Testis (tissue), 3 donors: Measurements from ENCODE around the gene NR1H4. TPM values are rescaled to one million over a fixed set of nuclear protein-coding genes. Genes with fewer than 3 reads are reported as not detected.

Source experiments
- DNase-seq: peaks from one replicate; pipeline ENCODE4 v3.0.0-alpha.2; 2019
- H3K27ac ChIP-seq, 2 donors: fragments of 200-600 bp; sonication (generic); one replicate each; pipeline ENCODE4 v1.5.1; 2019
- H3K27me3 ChIP-seq: fragments of 200-600 bp; sonication (generic); one replicate; pipeline ENCODE4 v1.5.1; 2019
- H3K36me3 ChIP-seq: fragments of 200-600 bp; sonication (generic); one replicate; pipeline ENCODE4 v1.5.1; 2017; ENCODE audit warnings: low read depth; ENCODE audit errors: missing control alignments
- H3K4me1 ChIP-seq: fragments of 200-600 bp; sonication (generic); one replicate; pipeline ENCODE4 v1.5.1; 2019
- H3K4me3 ChIP-seq, 2 donors: fragments of 200-600 bp; sonication (generic); one replicate each; pipeline ENCODE4 v1.5.1; 2017 to 2019
- H3K9me3 ChIP-seq: fragments of 200-600 bp; sonication (generic); one replicate; pipeline ENCODE4 v1.5.1; 2017
- POLR2A ChIP-seq: fragments of 450-650 bp; IDR thresholded peaks from one replicate; pipeline ENCODE4 v1.6.1; 2017; ENCODE audit warnings: antibody characterized with exemption, mild to moderate bottlenecking, moderate library complexity
- WGBS, 2 donors: methylation state at CpG; one replicate each; pipeline ENCODE4 v1.1.5; 2018; 5-methylcytosine and 5-hydroxymethylcytosine counted together
- intact Hi-C: fragments of 100-400 bp; cut with DNase I; formaldehyde crosslinking; loops from one replicate; pipeline ENCODE4 v1.15.1; 2023; ENCODE audit warnings: low total_unique reads
- polyA plus RNA-seq: library from polyadenylated mRNA; stranded (reverse); fragments of 350-450 nt; fragmentation: Illumina TruSeq; extraction: RNeasy Lipid Tissue Mini Kit (QIAGEN cat#74804); gene quantifications from one replicate; pipeline ENCODE4 v1.2.3, GENCODE V29; 2014; ENCODE audit warnings: low read depth, low replicate concordance; ENCODE audit not compliant: insufficient read depth
- total RNA-seq, 2 donors: library from RNA; depleted of rRNA; stranded (reverse); fragments of >200 nt; gene quantifications; one replicate each; pipeline ENCODE4 v1.2.3, GENCODE V29; 2016
- TF ChIP-seq, protein P1 (sequence below), 3 experiments: fragments of 450-650 bp in 2 of 3; fragments of 200-600 bp in 1 of 3; sonication (generic) in 1 of 3; IDR thresholded peaks; one replicate each; pipeline ENCODE4 v1.5.1; 2016 to 2019; ENCODE audit warnings: antibody characterized with exemption in 3 of 3, mild to moderate bottlenecking in 2 of 3, moderate library complexity in 1 of 3

Gene NR1H4
- total and polyA plus RNA-seq, 3 donors from 2014 or later: 0.43 to 1.3 (median 0.66) TPM

DNA sequence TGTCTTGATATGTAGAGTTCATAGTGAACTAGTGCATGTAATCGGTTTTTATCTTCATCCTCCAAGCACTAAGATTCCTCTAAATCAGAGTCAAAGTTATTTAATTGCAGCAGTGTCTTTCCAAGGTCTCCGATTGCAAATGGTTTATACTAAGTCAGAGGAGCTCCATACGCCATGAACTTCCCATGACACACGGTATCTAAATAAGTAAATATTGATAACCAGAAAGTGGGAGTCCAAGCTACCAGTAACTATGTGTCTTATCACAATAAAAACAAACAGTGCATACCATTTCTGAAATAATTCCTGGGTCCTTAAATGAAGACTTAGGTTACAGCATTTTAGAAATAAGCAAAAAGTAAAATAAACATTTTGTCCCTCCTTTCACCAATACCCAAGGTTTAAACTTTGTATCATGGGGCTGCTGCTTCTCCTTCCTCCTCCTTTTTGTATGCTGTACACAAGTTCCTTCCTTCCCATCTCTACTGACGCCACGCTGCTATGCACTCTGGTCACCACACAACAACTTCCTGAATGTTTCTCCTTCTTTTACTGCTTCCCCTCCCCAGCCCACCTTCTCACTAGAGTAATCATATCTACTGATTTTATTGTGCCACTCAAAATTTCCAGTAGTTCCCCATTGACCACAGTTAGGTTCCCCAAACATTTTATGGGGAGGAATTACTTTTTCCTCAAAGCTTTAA, 10.7 kb downstream of the NR1H4 start:
- no peak overlapping the region for H3K27ac ChIP-seq
- 22 to 35% methylated on average over 6 of the region's 6 CpGs for WGBS, 2 donors
- no peak for TF ChIP-seq POLR2A
- TF ChIP-seq, protein P1, sequence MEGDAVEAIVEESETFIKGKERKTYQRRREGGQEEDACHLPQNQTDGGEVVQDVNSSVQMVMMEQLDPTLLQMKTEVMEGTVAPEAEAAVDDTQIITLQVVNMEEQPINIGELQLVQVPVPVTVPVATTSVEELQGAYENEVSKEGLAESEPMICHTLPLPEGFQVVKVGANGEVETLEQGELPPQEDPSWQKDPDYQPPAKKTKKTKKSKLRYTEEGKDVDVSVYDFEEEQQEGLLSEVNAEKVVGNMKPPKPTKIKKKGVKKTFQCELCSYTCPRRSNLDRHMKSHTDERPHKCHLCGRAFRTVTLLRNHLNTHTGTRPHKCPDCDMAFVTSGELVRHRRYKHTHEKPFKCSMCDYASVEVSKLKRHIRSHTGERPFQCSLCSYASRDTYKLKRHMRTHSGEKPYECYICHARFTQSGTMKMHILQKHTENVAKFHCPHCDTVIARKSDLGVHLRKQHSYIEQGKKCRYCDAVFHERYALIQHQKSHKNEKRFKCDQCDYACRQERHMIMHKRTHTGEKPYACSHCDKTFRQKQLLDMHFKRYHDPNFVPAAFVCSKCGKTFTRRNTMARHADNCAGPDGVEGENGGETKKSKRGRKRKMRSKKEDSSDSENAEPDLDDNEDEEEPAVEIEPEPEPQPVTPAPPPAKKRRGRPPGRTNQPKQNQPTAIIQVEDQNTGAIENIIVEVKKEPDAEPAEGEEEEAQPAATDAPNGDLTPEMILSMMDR (IDR thresholded peaks at IDR 0.05): no peak
- H3K9me3 ChIP-seq: no peaks in the 10 kb centered on the region
- H3K36me3 ChIP-seq: no peaks in the 10 kb centered on the region
- intact Hi-C loops: no loop called here
- H3K27me3 ChIP-seq: no peaks in the 10 kb centered on the region
- H3K4me3 ChIP-seq: no peak overlapping the region
- H3K4me1 ChIP-seq: peaks cover 3% of the 10 kb centered on the region
- no peak for DNase-seq

DNA sequence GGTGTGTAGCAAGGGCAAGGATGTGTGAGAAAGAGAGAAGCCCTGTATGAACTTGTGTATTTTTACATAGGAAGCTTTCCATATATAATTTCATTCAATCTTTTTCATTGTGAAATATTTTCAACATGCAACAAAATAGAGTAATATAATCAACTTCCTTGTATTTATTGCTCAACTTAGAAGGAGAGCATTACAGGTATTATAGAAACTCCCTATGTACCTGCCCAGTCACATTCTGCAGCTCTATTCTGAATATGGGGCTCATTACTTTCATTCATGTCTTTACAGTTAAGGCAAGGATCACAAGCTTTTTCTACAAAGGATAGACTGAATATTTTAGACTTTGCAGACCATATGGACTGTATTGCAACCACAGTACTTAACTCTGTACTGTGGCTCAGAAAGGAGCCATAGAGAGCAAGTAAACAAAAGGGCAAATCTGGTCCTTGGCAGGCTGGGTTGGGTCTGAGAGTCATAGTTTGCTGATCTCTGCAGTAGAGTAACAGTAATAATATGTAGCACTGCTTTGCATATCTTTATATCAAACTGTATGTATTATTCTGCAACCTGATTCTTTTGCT, 11.3 kb downstream of the NR1H4 start:
- no peak for DNase-seq
- Histone ChIP-seq H3K4me1 (peaks cover 3% of the 10 kb centered on the region), H3K9me3 (no peaks in the 10 kb centered on the region), H3K36me3 (no peaks in the 10 kb centered on the region), H3K4me3 (no peak overlapping the region), H3K27me3 (no peaks in the 10 kb centered on the region), H3K27ac (no peak overlapping the region)
- intact Hi-C loops: no loop called here
- TF ChIP-seq, protein P1 (IDR thresholded peaks at IDR 0.05): no peak
- no peak for TF ChIP-seq POLR2A

DNA sequence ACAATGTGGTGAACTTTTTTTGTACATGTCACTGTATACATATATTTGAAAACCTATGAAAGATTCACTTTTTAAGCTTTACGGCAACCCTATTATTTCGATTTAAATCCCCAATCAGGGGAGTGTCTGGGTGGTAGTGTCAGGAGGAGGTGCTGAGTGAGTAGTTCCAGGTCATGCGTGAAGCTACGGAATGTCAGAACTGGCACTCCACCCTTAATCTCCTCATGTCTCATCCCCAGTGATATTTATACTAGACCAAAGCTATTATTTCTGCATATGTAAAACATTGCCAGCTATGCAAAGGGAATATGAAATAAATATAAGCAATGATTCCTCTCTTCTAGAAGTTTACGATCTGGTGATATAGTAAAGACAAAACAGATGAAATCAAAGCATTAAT, 12.3 kb downstream of the NR1H4 start:
- no peak for DNase-seq
- no peaks in the 10 kb centered on the region for H3K36me3 ChIP-seq
- no peak overlapping the region for H3K4me3 ChIP-seq
- no peak overlapping the region for H3K27ac ChIP-seq
- H3K4me1 ChIP-seq: peaks cover 3% of the 10 kb centered on the region
- WGBS, 2 donors: 85 to 86% methylated on average over 5 of the region's 5 CpGs
- intact Hi-C loops: no loop called here
- TF ChIP-seq POLR2A: no peak
- H3K9me3 ChIP-seq: no peaks in the 10 kb centered on the region
- no peaks in the 10 kb centered on the region for H3K27me3 ChIP-seq

DNA sequence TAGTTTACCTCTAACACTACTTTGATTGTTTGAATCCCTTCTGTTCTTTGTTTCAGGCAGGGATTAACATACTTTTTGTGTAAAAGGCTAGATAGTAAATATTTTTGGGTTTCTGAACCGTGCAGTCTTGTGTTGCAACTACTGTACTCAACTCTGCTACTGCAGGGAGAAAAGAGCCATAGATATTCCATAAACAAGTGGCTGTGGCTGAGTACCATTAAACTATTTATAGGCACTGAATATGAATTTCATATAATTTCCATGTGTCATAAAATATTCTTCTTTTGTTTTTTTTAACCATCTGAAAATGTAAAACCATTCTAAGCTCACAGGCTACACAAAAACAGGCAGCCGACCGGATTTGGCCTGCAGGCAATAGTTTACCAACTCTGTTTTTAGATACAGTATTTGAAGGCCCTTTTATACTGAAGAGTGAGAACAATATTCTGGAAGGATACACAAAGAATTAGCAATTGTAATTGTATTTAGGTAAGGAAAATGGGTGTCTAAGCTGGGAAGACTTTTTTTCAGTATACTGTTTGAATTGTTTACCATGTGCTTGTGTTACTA, 15.7 kb downstream of the NR1H4 start:
- H3K4me3 ChIP-seq: no peak overlapping the region

DNA sequence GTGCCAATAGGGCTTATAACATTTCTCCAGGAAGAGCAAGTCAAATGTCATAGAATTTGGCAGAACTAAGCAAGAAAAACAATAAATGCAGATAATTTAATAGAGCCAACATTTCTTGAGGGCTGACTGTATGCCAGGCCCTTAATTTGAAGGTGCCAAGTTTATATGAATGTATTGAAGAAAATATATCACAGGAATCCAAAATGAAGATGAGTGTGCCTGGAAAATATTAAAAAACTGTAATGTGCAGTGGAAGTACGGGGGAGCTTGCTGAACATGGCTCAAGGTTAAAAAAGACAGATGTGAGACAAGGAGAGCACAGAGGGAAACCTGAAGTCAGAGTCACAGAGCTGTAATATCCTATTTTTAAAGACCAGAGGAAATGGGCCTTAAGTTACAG, 16.4 kb downstream of the NR1H4 start:
- no peaks in the 10 kb centered on the region for H3K27me3 ChIP-seq
- no peak for DNase-seq
- no peak overlapping the region for H3K27ac ChIP-seq
- H3K4me1 ChIP-seq: no peaks in the 10 kb centered on the region
- H3K9me3 ChIP-seq: no peaks in the 10 kb centered on the region
- no peak for TF ChIP-seq POLR2A
- TF ChIP-seq, protein P1 (IDR thresholded peaks at IDR 0.05): no peak
- H3K36me3 ChIP-seq: no peaks in the 10 kb centered on the region
- WGBS, 2 donors: 44 to 47% methylated on average over 1 of the region's 1 CpG
- intact Hi-C loops: no loop called here
- no peak overlapping the region for H3K4me3 ChIP-seq

More for the DNA sequence above, 15.7 kb downstream of the NR1H4 start:
- H3K27me3 ChIP-seq: no peaks in the 10 kb centered on the region
- H3K4me1 ChIP-seq: no peaks in the 10 kb centered on the region
- 61 to 69% methylated on average over 3 of the region's 3 CpGs for WGBS, 2 donors
- H3K36me3 ChIP-seq: no peaks in the 10 kb centered on the region
- no peak overlapping the region for H3K27ac ChIP-seq
- intact Hi-C loops: no loop called here
- no peak for DNase-seq
- TF ChIP-seq POLR2A: no peak
- TF ChIP-seq, protein P1 (IDR thresholded peaks at IDR 0.05): no peak
- no peaks in the 10 kb centered on the region for H3K9me3 ChIP-seq
